AG10803 (cell line): ENCODE measurements around the gene LDLRAD4.
"Not testable (repeated sequence)": the region's sequence is repeated elsewhere in the genome, so short reads cannot be mapped to it uniquely, and the experiment has no call there.

Experiments used
- DNase-seq: peaks from one replicate; pipeline ENCODE4 v3.0.0; 2010; ENCODE audit warnings: low read depth
- H3K4me3 ChIP-seq: 2 replicates; pipeline ENCODE4 v1.5.1; 2011; ENCODE audit warnings: mild to moderate bottlenecking, low read length, control low read depth
- CTCF ChIP-seq: conservative IDR thresholded peaks from 2 replicates; pipeline ENCODE4 v1.5.1; 2011; ENCODE audit warnings: mild to moderate bottlenecking, low read length, control low read depth, inconsistent platforms

The LDLRAD4 gene

GRCh38 chr18:13339653-13340052 lies 121.1 kb downstream of the LDLRAD4 start:
- TF ChIP-seq CTCF: no peak
- no peak overlapping the region for H3K4me3 ChIP-seq
- DNase-seq: no peak

GRCh38 chr18:13346449-13346848 lies 127.9 kb downstream of the LDLRAD4 start:
- H3K4me3 ChIP-seq, DNase-seq: not testable (repeated sequence)

- no peak for TF ChIP-seq CTCF
- DNase-seq: no peak
- no peak overlapping the region for H3K4me3 ChIP-seq
Measured at GRCh38 chr18:13353084-13353823, 134.7 kb downstream of the LDLRAD4 start.

GRCh38 chr18:13354402-13354801 lies 135.8 kb downstream of the LDLRAD4 start:
- no peak overlapping the region for H3K4me3 ChIP-seq
- no peak for DNase-seq
- TF ChIP-seq CTCF: no peak

- H3K4me3 ChIP-seq: no peak overlapping the region
- no peak for DNase-seq
- no peak for TF ChIP-seq CTCF
Measured at GRCh38 chr18:13356032-13356431, 137.5 kb downstream of the LDLRAD4 start.

- no peak for TF ChIP-seq CTCF
- no peak for DNase-seq
- H3K4me3 ChIP-seq: no peak overlapping the region
Measured at GRCh38 chr18:13357289-13357688, 138.7 kb downstream of the LDLRAD4 start.

- no peak overlapping the region for H3K4me3 ChIP-seq
- no peak for DNase-seq
- no peak for TF ChIP-seq CTCF
Measured at GRCh38 chr18:13359210-13359609, 140.7 kb downstream of the LDLRAD4 start.
